HFF-Myc (cell line): ENCODE measurements around the gene CDRT4.

Experiments used
- DNase-seq: peaks from one replicate; pipeline ENCODE4 v3.0.0-alpha.2; 2011; ENCODE audit warnings: low read depth; ENCODE audit errors: extremely low read depth
- H3K4me3 ChIP-seq: replicated peaks from 2 replicates; pipeline ENCODE4 v1.5.1; 2011; ENCODE audit warnings: low read depth, mild to moderate bottlenecking, control low read depth, low read length
- CTCF ChIP-seq: IDR thresholded peaks from 2 replicates; pipeline ENCODE4 v1.5.1; 2012; ENCODE audit warnings: mild to moderate bottlenecking, low read depth, low read length, control low read depth; ENCODE audit errors: missing control alignments

The CDRT4 gene

GRCh38 chr17:15453246-15453645 lies 14.2 kb downstream of the CDRT4 start:
- no peak overlapping the region for H3K4me3 ChIP-seq
- no peak for DNase-seq
- TF ChIP-seq CTCF: no peak

GRCh38 chr17:15452746-15453145 lies 14.7 kb downstream of the CDRT4 start:
- TF ChIP-seq CTCF: no peak
- DNase-seq: no peak
- no peak overlapping the region for H3K4me3 ChIP-seq

GRCh38 chr17:15451680-15452079 lies 15.7 kb downstream of the CDRT4 start:
- no peak for DNase-seq
- TF ChIP-seq CTCF: no peak
- H3K4me3 ChIP-seq: no peak overlapping the region

- DNase-seq: no peak
- no peak for TF ChIP-seq CTCF
- no peak overlapping the region for H3K4me3 ChIP-seq
These were observed 18.9 kb downstream of the CDRT4 start for GRCh38 chr17:15448580-15448956.

- DNase-seq: no peak
- no peak for TF ChIP-seq CTCF
- no peak overlapping the region for H3K4me3 ChIP-seq
These were observed 19.4 kb downstream of the CDRT4 start for GRCh38 chr17:15447928-15448579.

GRCh38 chr17:15446036-15446435 lies 21.4 kb downstream of the CDRT4 start:
- DNase-seq: no peak
- H3K4me3 ChIP-seq: no peak overlapping the region
- TF ChIP-seq CTCF: peak; percentile 34

GRCh38 chr17:15444805-15445204 lies 22.6 kb downstream of the CDRT4 start:
- H3K4me3 ChIP-seq: no peak overlapping the region
- no peak for DNase-seq
- TF ChIP-seq CTCF: no peak
